Loucy (cell line): ENCODE data around the gene ST6GAL1.

Experiments used
- CTCF ChIP-seq: fragments of 200-600 bp; sonication (generic); conservative IDR thresholded peaks from 2 replicates; pipeline ENCODE4 v1.5.1; 2014; ENCODE audit warnings: mild to moderate bottlenecking, antibody characterized with exemption, low read length
- EZH2phosphoT487 ChIP-seq: fragments of 200-600 bp; IDR thresholded peaks from 2 replicates; pipeline ENCODE4 v1.6.1; 2018; ENCODE audit warnings: antibody characterized with exemption, mild to moderate bottlenecking, moderate library complexity, borderline replicate concordance

GRCh38 chr3:186890911-186891310 lies 39.4 kb upstream of the ST6GAL1 start:
- TF ChIP-seq CTCF (no peak), EZH2phosphoT487 (no peak)
